ENCODE data around the gene NUMBL. TPM values are rescaled to one million over a fixed set of nuclear protein-coding genes. Genes with fewer than 3 reads are reported as not detected.
"Not testable (repeated sequence)": the region's sequence is repeated elsewhere in the genome, so short reads cannot be mapped to it uniquely, and the experiment has no call there.

NUMBL gene
- total and polyA plus RNA-seq, 5 donors from 2014 or later = 0.17 to 10.4 (median 0.60) TPM

DNA sequence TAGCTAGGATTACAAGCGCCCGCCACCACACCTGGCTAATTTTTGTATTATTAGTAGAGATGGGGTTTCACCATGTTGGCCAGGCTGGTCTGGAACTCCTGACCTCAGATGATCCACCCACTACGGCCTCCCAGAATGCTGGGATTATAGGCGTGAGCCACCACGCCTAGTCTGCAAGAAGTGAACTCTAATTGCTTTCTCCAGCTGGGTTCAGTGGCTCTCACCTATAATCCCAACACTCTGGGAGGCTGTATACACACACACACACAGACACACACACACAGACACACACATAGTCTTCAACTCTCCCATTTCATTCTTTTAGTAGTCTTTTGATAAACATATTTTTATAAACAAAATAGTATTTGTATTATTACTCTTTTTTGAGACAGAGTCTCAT, 39.6 kb upstream of the NUMBL start:
- not testable (repeated sequence) for H3K27ac Mint-ChIP-seq

GRCh38 chr19:40726279-40726678, 35.8 kb upstream of the NUMBL start:
- Histone ChIP-seq H3K4me1 (ENCODE audit: control insufficient read depth, insufficient read depth, low read length, poor library complexity, severe bottlenecking) (no peaks in the 10 kb centered on the region), H3K9me3 (ENCODE audit: control insufficient read depth in 2 of 2, low read length in 2 of 2) (no peaks in the 10 kb centered on the region), H3K27ac (ENCODE audit: insufficient read depth, low read length, poor library complexity, severe bottlenecking) (no peak overlapping the region), H3K4me3 (ENCODE audit: low read depth, low read length) (no peak overlapping the region), H3K36me3 (ENCODE audit: control insufficient read depth, insufficient read depth, low read length) (peaks cover 50% of the 10 kb centered on the region), H3K27me3 (ENCODE audit: control insufficient read depth, insufficient read depth, low read length) (no peaks in the 10 kb centered on the region)
- H3K4me3 Mint-ChIP-seq = no peak overlapping the region
- H3K9me3 Mint-ChIP-seq = no peaks in the 10 kb centered on the region
- DNase-seq (no peak), ATAC-seq (ENCODE audit: low read depth in 2 of 2) (no peak)
- peaks cover 0 to 19% (median 12%) of the 10 kb centered on the region in 4 donors for H3K4me1 Mint-ChIP-seq
- H3K36me3 Mint-ChIP-seq = peaks cover 27% of the 10 kb centered on the region
- H3K27me3 Mint-ChIP-seq = no peaks in the 10 kb centered on the region
- H3K27ac Mint-ChIP-seq = no peak overlapping the region

More for the DNA sequence above, 39.6 kb upstream of the NUMBL start:
- not testable (repeated sequence) for H3K27me3 ChIP-seq (ENCODE audit: control insufficient read depth, insufficient read depth, low read length); DNase-seq; H3K4me1 ChIP-seq (ENCODE audit: control insufficient read depth, insufficient read depth, low read length, poor library complexity, severe bottlenecking); H3K27ac ChIP-seq (ENCODE audit: insufficient read depth, low read length, poor library complexity, severe bottlenecking); H3K4me3 Mint-ChIP-seq; H3K9me3 ChIP-seq (ENCODE audit: control insufficient read depth in 2 of 2, low read length in 2 of 2); H3K4me3 ChIP-seq (ENCODE audit: low read depth, low read length); H3K4me1 Mint-ChIP-seq; ATAC-seq (ENCODE audit: low read depth in 2 of 2); H3K9me3 Mint-ChIP-seq; H3K27me3 Mint-ChIP-seq
- peaks cover 39% of the 10 kb centered on the region for H3K36me3 Mint-ChIP-seq
- peaks cover 74% of the 10 kb centered on the region for H3K36me3 ChIP-seq (ENCODE audit: control insufficient read depth, insufficient read depth, low read length)

GRCh38 chr19:40724855-40725254, 34.4 kb upstream of the NUMBL start:
- H3K9me3 ChIP-seq (ENCODE audit: control insufficient read depth in 2 of 2, low read length in 2 of 2) = no peaks in the 10 kb centered on the region
- H3K4me3 ChIP-seq (ENCODE audit: low read depth, low read length) = no peak overlapping the region
- peaks cover 26% of the 10 kb centered on the region for H3K36me3 Mint-ChIP-seq
- peaks cover 36% of the 10 kb centered on the region for H3K36me3 ChIP-seq (ENCODE audit: control insufficient read depth, insufficient read depth, low read length)
- H3K27ac Mint-ChIP-seq = no peak overlapping the region
- no peaks in the 10 kb centered on the region for H3K4me1 ChIP-seq (ENCODE audit: control insufficient read depth, insufficient read depth, low read length, poor library complexity, severe bottlenecking)
- DNase-seq (no peak), ATAC-seq (ENCODE audit: low read depth in 2 of 2) (no peak)
- H3K4me1 Mint-ChIP-seq = peaks cover 6 to 32% (median 20%) of the 10 kb centered on the region in 4 donors
- no peaks in the 10 kb centered on the region for H3K27me3 ChIP-seq (ENCODE audit: control insufficient read depth, insufficient read depth, low read length)
- no peak overlapping the region for H3K27ac ChIP-seq (ENCODE audit: insufficient read depth, low read length, poor library complexity, severe bottlenecking)
- H3K27me3 Mint-ChIP-seq = no peaks in the 10 kb centered on the region
- no peaks in the 10 kb centered on the region for H3K9me3 Mint-ChIP-seq
- H3K4me3 Mint-ChIP-seq = peak overlapping the region in 1 of 4 donors; percentile 15

DNA sequence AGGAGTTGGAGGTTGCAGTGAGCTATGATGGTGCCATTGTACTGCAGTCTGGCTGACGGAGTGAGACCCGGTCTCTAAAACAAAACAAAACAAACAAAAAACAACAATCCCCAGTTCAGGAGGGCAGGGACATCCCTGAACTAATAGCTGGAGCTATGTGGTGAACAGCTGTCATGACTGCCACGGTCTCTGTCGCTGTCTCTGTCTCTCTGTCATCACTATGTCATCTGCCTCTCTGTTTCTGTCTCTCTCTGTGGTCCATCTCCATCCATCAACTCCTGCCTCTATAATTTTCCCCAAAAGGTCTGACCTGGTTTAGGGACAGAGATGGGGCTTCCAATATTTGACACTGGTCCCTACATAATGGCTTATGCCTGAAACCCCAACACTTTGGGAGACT, 33.9 kb upstream of the NUMBL start:
- Mint-ChIP-seq H3K36me3 (peaks cover 26% of the 10 kb centered on the region), H3K27ac (no peak overlapping the region)

DNA sequence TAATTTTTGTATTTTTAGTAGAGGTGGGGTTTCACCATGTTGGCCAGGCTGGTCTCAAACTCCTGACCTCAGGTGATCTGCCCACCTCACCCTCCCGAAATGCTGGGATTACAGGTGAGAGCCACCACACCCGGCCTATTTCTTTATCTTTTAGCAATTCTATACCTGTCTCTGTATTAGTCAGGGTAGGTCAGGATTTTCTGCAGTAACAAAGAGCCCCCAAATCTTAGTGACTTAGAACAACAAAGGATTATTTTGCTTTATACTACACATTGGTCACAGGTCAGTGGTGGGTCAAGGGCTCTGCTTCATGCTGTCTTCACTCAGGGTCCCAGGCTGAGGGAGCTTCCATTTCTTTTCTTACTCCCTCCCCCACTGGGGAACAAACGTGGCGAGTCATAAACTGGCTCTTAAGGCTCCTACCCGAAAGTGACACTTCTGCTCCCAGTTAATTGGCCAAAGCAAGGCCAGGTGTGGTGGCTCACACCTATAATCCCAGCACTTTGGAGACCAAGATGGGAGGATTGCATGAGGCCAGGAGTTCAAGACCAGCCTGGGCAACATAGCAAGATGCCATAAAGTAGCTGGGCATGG, 33.3 kb upstream of the NUMBL start:
- no peak overlapping the region for H3K4me3 ChIP-seq (ENCODE audit: low read depth, low read length)
- peak overlapping the region in 2 of 4 donors; percentile 31 to 68 for H3K4me3 Mint-ChIP-seq
- no peaks in the 10 kb centered on the region for H3K9me3 ChIP-seq (ENCODE audit: control insufficient read depth in 2 of 2, low read length in 2 of 2)
- H3K4me1 Mint-ChIP-seq = peaks cover 6 to 42% (median 22%) of the 10 kb centered on the region in 4 donors
- no peaks in the 10 kb centered on the region for H3K9me3 Mint-ChIP-seq
- H3K36me3 ChIP-seq (ENCODE audit: control insufficient read depth, insufficient read depth, low read length) = peaks cover 27% of the 10 kb centered on the region
- H3K27ac ChIP-seq (ENCODE audit: insufficient read depth, low read length, poor library complexity, severe bottlenecking) = no peak overlapping the region
- no peak overlapping the region for H3K27ac Mint-ChIP-seq
- no peaks in the 10 kb centered on the region for H3K27me3 ChIP-seq (ENCODE audit: control insufficient read depth, insufficient read depth, low read length)
- ATAC-seq (ENCODE audit: low read depth in 2 of 2) (no peak), DNase-seq (no peak)
- peaks cover 26% of the 10 kb centered on the region for H3K36me3 Mint-ChIP-seq
- H3K4me1 ChIP-seq (ENCODE audit: control insufficient read depth, insufficient read depth, low read length, poor library complexity, severe bottlenecking) = peaks cover 10% of the 10 kb centered on the region
- H3K27me3 Mint-ChIP-seq = no peaks in the 10 kb centered on the region

More for the DNA sequence above, 33.9 kb upstream of the NUMBL start:
- Histone ChIP-seq H3K4me3 (ENCODE audit: low read depth, low read length) (no peak overlapping the region), H3K27ac (ENCODE audit: insufficient read depth, low read length, poor library complexity, severe bottlenecking) (no peak overlapping the region), H3K4me1 (ENCODE audit: control insufficient read depth, insufficient read depth, low read length, poor library complexity, severe bottlenecking) (peaks cover 4% of the 10 kb centered on the region), H3K27me3 (ENCODE audit: control insufficient read depth, insufficient read depth, low read length) (no peaks in the 10 kb centered on the region), H3K36me3 (ENCODE audit: control insufficient read depth, insufficient read depth, low read length) (peaks cover 32% of the 10 kb centered on the region), H3K9me3 (ENCODE audit: control insufficient read depth in 2 of 2, low read length in 2 of 2) (no peaks in the 10 kb centered on the region)
- Mint-ChIP-seq H3K4me1 (peaks cover 6 to 38% (median 22%) of the 10 kb centered on the region in 4 donors), H3K27me3 (no peaks in the 10 kb centered on the region), H3K9me3 (no peaks in the 10 kb centered on the region), H3K4me3 (peak overlapping the region in 1 of 4 donors; percentile 21)
- ATAC-seq (ENCODE audit: low read depth in 2 of 2) (no peak), DNase-seq (no peak)

DNA sequence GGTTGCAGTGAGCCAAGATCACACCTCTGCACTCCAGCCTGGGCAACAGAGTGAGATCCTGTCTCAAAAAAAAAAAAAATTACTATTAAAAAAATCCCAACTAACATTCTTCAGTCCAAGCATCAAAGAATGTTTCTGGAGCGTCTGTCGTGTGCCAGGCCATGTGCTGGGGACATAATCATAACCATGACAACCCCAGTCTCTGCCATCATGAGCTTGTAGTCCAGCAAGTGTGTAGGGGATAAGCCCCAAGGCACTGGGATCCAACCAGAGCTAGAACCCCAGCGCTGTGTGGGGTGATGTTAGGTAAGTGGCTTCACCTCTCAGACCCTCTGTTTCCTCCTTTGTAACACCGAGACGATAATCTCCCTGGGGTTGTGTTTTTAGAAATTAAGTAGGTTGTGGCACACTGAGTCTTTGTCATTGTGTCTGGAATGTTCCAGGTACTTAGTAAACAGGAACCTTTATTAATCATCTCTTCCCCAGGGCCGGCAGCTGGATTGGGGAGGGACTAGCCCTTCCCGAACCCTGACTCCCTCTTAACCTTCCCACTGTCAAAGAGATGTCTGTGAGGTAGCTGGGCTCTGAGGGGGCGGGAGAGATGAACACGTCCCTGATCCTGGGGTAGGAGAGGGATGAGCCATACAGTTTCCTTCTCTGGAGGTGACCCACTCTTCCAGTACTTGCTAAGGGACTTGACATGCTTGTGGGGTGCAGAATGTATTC, 31.6 kb upstream of the NUMBL start:
- no peaks in the 10 kb centered on the region for H3K9me3 ChIP-seq (ENCODE audit: control insufficient read depth in 2 of 2, low read length in 2 of 2)
- H3K4me1 Mint-ChIP-seq = peaks cover 11 to 54% (median 30%) of the 10 kb centered on the region in 4 donors

GRCh38 chr19:40721140-40721486, 30.7 kb upstream of the NUMBL start:
- H3K27ac Mint-ChIP-seq = peak overlapping the region in 2 of 3 donors; percentile 81 to 88

More for the DNA sequence above, 31.6 kb upstream of the NUMBL start:
- Histone ChIP-seq H3K27ac (ENCODE audit: insufficient read depth, low read length, poor library complexity, severe bottlenecking) (no peak overlapping the region), H3K4me3 (ENCODE audit: low read depth, low read length) (no peak overlapping the region), H3K27me3 (ENCODE audit: control insufficient read depth, insufficient read depth, low read length) (no peaks in the 10 kb centered on the region), H3K36me3 (ENCODE audit: control insufficient read depth, insufficient read depth, low read length) (peaks cover 18% of the 10 kb centered on the region), H3K4me1 (ENCODE audit: control insufficient read depth, insufficient read depth, low read length, poor library complexity, severe bottlenecking) (peaks cover 26% of the 10 kb centered on the region)
- H3K36me3 Mint-ChIP-seq = peaks cover 18% of the 10 kb centered on the region
- H3K27ac Mint-ChIP-seq = peak overlapping the region in 2 of 3 donors; percentile 28 to 35
- H3K9me3 Mint-ChIP-seq = no peaks in the 10 kb centered on the region
- peak overlapping the region in 1 of 4 donors; percentile 57 for H3K4me3 Mint-ChIP-seq
- DNase-seq (no peak), ATAC-seq (ENCODE audit: low read depth in 2 of 2) (no peak)
- no peaks in the 10 kb centered on the region for H3K27me3 Mint-ChIP-seq

More at GRCh38 chr19:40721140-40721486, 30.7 kb upstream of the NUMBL start:
- ATAC-seq (ENCODE audit: low read depth in 2 of 2) = no peak
- Histone ChIP-seq H3K36me3 (ENCODE audit: control insufficient read depth, insufficient read depth, low read length) (peaks cover 11% of the 10 kb centered on the region), H3K27ac (ENCODE audit: insufficient read depth, low read length, poor library complexity, severe bottlenecking) (no peak overlapping the region), H3K4me3 (ENCODE audit: low read depth, low read length) (no peak overlapping the region), H3K4me1 (ENCODE audit: control insufficient read depth, insufficient read depth, low read length, poor library complexity, severe bottlenecking) (peaks cover 32% of the 10 kb centered on the region), H3K9me3 (ENCODE audit: control insufficient read depth in 2 of 2, low read length in 2 of 2) (no peaks in the 10 kb centered on the region), H3K27me3 (ENCODE audit: control insufficient read depth, insufficient read depth, low read length) (no peaks in the 10 kb centered on the region)
- Mint-ChIP-seq H3K4me3 (peak overlapping the region in 3 of 4 donors; percentile 24 to 98 (median 58)), H3K4me1 (peaks cover 11 to 61% (median 34%) of the 10 kb centered on the region in 4 donors), H3K27me3 (no peaks in the 10 kb centered on the region), H3K9me3 (no peaks in the 10 kb centered on the region), H3K36me3 (peaks cover 18% of the 10 kb centered on the region)
- DNase-seq = no peak

Measured in CD4-positive, CD25-positive, alpha-beta regulatory T cell (primary cell).